Muscle of arm (tissue), 12 donors: ENCODE results near the gene PARD3. TPM values are rescaled to one million over a fixed set of nuclear protein-coding genes. Genes with fewer than 3 reads are reported as not detected.

ENCODE experiments used
- DNase-seq: peaks from one replicate; pipeline ENCODE4 v3.0.0-alpha.2; 2013
- polyA plus RNA-seq, 12 donors: library from polyadenylated mRNA; unstranded; fragments of 120-200 nt; gene quantifications; one replicate each; pipeline ENCODE4 v1.2.1, GENCODE V29; 2013; ENCODE audit not compliant: insufficient read length in 12 of 12

The PARD3 gene
- polyA plus RNA-seq, 12 donors: 40.7 to 93.0 (median 44.5) TPM; not detected in 1

GRCh38 chr10:34189830-34190229, 625.3 kb downstream of the PARD3 start:
- DNase-seq: no peak

DNA sequence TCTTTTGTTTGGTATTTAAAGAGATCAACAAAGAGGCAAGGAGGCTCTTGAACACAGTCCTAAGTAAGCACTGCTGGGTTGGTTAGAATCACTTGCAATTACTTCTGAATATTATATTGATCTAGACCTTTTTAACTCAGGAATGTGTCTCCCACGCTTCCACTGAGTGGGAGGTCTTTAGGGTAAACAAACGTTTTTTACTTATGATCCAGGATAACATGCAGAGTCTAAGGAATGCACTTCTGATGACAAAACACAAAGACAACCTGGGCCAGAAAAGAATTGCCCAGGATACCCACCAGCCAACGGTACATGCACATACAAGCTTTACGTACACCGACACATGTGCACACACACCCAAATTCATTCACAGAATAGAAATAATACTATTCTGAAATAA, 626.9 kb downstream of the PARD3 start:
- no peak for DNase-seq

DNA sequence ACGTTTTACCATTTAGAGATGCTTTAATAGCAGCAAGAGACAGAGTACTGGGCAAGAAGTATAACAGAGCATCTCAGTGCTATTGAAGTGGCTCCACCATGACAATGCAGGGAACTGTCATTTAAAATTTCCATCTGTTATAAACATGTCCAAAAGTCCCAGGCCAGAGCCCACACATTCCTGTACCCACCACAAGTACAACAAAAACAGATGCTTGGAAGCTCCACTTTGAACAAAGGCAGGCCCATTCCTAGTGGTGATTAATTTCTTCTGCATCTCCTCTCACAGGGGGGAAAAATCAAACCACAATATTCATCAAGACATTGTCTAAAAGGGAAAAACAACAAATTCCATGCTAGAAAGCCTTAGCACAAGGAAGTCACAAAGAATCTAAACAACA, 627.9 kb downstream of the PARD3 start:
- no peak for DNase-seq

- no peak for DNase-seq
Observed at GRCh38 chr10:34186745-34187144, 628.4 kb downstream of the PARD3 start.

- DNase-seq: no peak
Observed at GRCh38 chr10:34185998-34186397, 629.1 kb downstream of the PARD3 start.

DNA sequence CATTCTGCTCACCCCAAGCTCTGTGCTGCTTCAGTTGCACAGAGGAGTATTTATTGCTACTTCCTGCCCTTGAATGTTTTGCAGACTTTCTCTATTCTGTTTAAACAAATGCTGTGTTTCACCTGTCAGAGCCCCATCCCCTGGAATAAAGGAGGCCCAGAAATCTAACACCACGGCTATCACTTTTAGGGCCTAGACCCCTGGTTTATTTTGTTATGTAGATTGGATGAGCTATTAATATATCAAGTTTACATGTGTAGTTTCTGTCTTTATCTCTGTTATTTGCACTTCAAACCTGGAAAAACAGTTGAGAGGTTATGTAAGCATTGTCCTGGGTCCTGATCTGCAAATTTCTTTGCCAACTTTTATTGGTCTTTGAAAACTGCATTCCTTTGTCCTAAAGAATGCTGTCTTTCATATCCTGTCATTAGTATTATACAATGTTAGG, 630.1 kb downstream of the PARD3 start:
- no peak for DNase-seq

- DNase-seq: no peak
Observed at GRCh38 chr10:34184397-34184796, 630.7 kb downstream of the PARD3 start.

GRCh38 chr10:34183016-34183796, 631.9 kb downstream of the PARD3 start:
- DNase-seq: no peak

- DNase-seq: peak; percentile 57
Observed at GRCh38 chr10:34181553-34182300, 633.4 kb downstream of the PARD3 start.

GRCh38 chr10:34180749-34181148, 634.3 kb downstream of the PARD3 start:
- DNase-seq: no peak

DNA sequence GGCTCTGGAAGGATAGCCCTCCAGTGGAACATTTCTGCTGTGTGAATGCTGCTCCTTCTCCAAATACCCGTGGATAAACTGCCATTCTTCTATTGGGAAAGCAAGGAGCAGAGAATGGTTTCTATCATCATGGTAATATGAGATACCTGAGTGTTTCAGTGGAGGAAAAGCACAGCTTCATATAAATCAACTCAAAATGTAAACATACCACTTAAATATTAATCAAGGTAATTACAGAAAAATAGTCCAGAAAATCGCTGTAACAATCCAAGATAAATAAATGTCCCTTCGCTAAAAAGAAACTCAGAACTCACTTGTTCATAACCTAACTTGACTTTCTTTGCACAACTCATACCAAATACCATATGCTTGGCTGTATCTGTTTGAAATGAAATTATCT, 635.8 kb downstream of the PARD3 start:
- DNase-seq: no peak

DNA sequence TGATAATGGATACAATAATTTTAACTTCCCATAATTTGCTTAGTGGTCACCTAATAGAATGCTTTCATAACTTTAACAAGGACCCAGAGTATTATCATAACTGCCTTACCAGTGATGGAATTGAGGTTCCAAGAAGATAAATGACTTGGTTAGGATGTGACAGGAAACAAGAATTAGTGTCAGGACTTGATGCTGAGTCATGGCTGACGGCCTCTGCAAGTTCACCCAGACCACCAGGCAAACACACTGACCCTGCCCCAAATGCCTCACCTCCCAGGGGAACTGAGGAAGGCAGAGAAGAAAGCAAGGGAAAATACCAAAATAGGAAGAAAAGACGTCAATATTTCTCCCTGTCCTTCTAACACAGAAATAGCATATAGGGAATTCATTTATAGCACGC, 636.3 kb downstream of the PARD3 start:
- no peak for DNase-seq

GRCh38 chr10:34178196-34178595, 636.9 kb downstream of the PARD3 start:
- DNase-seq: no peak

GRCh38 chr10:34177445-34177844, 637.7 kb downstream of the PARD3 start:
- no peak for DNase-seq

DNA sequence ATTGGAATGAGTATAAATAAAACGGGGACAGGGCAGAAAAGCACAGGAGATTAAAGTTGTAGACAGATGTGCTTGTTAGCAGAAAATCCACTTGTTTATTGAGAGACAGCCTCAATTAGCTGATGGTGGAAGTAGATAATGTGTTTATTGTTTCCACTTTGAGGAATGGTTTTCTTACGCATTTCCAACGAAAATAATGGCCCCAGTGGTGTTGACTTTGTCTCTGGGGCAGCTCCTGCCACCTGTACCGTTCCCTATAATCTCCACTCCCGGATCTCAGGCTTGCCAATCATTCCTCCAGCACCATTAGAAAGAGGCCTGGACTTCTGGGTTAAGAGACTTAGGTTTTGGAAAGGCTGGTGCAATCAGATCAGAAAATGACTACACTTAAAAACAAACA, 638.7 kb downstream of the PARD3 start:
- no peak for DNase-seq

DNA sequence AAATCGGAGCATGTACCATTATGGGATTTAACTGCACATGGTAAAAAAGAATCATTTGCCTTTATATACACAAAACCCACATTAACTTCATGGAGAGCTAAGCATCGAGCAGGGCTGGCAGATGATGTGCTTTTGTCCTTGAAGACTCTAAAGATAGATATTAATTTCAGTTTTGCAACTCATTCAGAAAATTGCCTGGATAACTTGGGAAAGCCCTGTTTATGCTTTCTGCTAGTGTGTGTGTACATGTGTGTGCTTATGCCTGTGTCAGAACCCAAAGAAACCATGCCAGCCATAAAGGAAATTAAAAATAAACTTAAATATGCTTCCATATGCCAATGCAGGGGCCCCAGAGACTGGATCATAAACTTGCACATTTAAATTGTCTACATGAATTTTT, 640.0 kb downstream of the PARD3 start:
- DNase-seq: no peak

GRCh38 chr10:34172936-34173533, 642.1 kb downstream of the PARD3 start:
- DNase-seq: no peak

DNA sequence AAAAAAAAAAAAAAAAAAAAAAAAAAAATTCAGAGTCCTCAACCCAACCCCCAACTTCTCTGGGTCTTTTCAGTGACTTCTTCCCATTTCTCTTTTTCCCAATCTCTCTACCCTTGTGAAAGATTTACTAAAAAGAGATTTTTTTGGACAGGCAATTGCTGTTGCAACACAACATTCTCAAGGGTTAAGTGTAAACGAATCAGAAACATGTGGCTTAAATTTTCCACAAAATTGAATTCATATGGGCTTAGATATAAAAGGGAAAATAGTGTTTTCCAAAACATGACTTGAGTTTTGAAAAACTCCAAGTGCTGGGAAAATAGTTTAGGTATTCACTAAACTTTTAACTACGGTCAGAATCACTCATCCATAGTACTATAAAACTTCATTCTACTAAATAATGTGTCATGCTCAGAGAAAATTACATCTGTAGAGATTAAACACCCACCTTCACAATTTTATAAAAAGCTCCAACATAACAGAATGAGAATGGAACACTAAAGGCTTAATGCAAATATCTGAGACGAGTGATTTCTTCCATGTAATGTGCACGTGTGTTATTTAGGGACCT, 643.1 kb downstream of the PARD3 start:
- peak; percentile 70 for DNase-seq

DNA sequence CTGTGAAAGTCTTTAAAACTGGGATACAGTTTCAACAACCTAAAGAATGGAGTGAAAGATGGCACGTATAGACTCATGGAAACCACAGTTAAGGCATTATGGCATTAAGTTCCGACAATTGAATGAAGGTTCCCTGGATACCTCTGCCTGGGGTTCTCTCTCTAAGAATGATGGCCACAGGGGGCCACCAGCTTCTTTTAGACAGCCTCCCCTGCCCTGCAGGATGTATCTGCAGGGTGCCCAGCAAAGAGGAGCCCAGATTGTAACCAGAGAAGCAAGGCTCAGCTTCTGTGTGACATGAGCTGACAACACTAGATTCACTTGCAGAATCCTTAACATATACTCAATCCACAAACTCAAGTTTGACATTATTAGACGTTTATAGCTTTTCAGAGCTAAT, 645.4 kb downstream of the PARD3 start:
- DNase-seq: no peak

- DNase-seq: no peak
Observed at GRCh38 chr10:34169131-34169530, 646.0 kb downstream of the PARD3 start.

GRCh38 chr10:34168439-34168838, 646.7 kb downstream of the PARD3 start:
- no peak for DNase-seq

GRCh38 chr10:34166823-34167222, 648.3 kb downstream of the PARD3 start:
- no peak for DNase-seq

DNA sequence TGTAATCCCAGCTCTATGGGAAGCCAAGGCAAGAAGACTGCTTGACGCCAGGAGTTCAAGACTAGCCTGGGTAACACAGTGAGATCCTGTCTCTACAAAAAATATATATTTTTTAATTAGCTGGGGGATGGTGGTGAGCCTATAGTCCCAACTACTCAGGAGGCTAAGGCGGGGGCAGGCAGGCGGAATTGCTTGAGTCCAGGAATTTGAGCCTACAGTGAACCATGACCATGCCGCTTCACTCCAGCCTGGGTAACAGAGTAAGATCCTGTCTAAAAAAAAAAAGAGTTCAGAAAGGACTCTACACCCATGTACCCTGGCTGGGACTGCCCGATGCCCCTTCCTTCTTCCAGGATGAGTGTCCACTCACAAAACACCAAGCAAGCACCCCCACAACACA, 648.7 kb downstream of the PARD3 start:
- no peak for DNase-seq
